ENCODE data around the gene EEFSEC. TPM values are rescaled to one million over a fixed set of nuclear protein-coding genes. Genes with fewer than 3 reads are reported as not detected.

EEFSEC gene
- total and polyA plus RNA-seq, 2 of the 4 experiments (the other 2 are of a cell fraction): 4.5 to 9.3 TPM

- Histone ChIP-seq H3K4me1 (ENCODE audit: control insufficient read depth, insufficient read depth, low read length) (peaks cover 4% of the 10 kb centered on the region; the same call in 1 of the 2 replicates), H2AK5ac (ENCODE audit: low read depth, low read length) (no peak overlapping the region), H3K18ac (ENCODE audit: low read depth, low read length) (no peak overlapping the region), H3K9me1 (ENCODE audit: insufficient read depth, low read length) (0 out of 2 replicates have a peak, but pooled peaks cover 2% of the 10 kb centered on the region), H2BK20ac (ENCODE audit: low read depth, low read length) (no peak overlapping the region), H2BK120ac (ENCODE audit: low read depth, low read length) (no peak overlapping the region), H3K79me1 (ENCODE audit: low read depth in 1 of 2, low read length in 2 of 2) (peaks cover under 1 to 15% of the 10 kb centered on the region in 2 experiments; a peak in 1 of 4 replicates), H3K27ac (ENCODE audit: insufficient read depth, low read length) (no peak overlapping the region), H3K23ac (ENCODE audit: low read depth, low read length) (no peak overlapping the region), H2AFZ (replicated peaks; ENCODE audit: low read length, poor library complexity) (no peak overlapping the region), H3K14ac (replicated peaks; ENCODE audit: low read depth, low read length) (no peak overlapping the region), H2BK15ac (ENCODE audit: low read depth, low read length) (no peak overlapping the region), H3K56ac (ENCODE audit: extremely low read depth, insufficient read depth, low read length) (no peak overlapping the region), H4K20me1 (ENCODE audit: insufficient read depth, low read length) (0 out of 2 replicates have a peak, but pooled peaks cover 4% of the 10 kb centered on the region), H2BK5ac (ENCODE audit: low read depth, low read length, poor library complexity, severe bottlenecking) (no peak overlapping the region), H2AK9ac (replicated peaks; ENCODE audit: low read depth, low read length, poor library complexity) (no peak overlapping the region), H3K4me2 (ENCODE audit: low read depth, low read length) (no peak overlapping the region), H3K9ac (ENCODE audit: low read depth, low read length) (no peak overlapping the region), H4K8ac (ENCODE audit: low read depth in 2 of 2, low read length in 2 of 2) (no peak overlapping the region), H3K4ac (ENCODE audit: low read depth, low read length) (no peak overlapping the region), H3K27me3 (ENCODE audit: control insufficient read depth, insufficient read depth, low read length) (no peaks in the 10 kb centered on the region), H3K4me3 (ENCODE audit: insufficient read depth, low read depth, low read length) (no peak overlapping the region), H4K91ac (ENCODE audit: insufficient read depth, low read depth, low read length) (no peak overlapping the region), H3K9me3 (ENCODE audit: control insufficient read depth, insufficient read depth, low read length) (no peaks in the 10 kb centered on the region), H4K5ac (ENCODE audit: low read depth, low read length) (no peak overlapping the region), H3K36me3 (ENCODE audit: control insufficient read depth, insufficient read depth, low read length) (no peaks in the 10 kb centered on the region)
- intact Hi-C loops (cut with micrococcal nuclease) (no loop called here), in situ Hi-C loops (cut with MboI; ENCODE audit: low sequenced_read_pairs) (no loop called here), dilution Hi-C loops (cut with HindIII; ENCODE audit: low sequenced_read_pairs, unreplicated experiment) (no loop called here)
- DNase-seq (no peak), ATAC-seq (ENCODE audit: low read depth) (no peak)
- ChIA-PET POLR2A (ENCODE audit: unreplicated experiment) (no interaction called here), CTCF (no interaction called here)
- TF ChIP-seq CEBPB (IDR thresholded peaks at IDR 0.05; ENCODE audit: low read depth, low read length): no peak
- TF ChIP-seq NFE2L2 (IDR thresholded peaks at IDR 0.05; ENCODE audit: low read depth, low read length): no peak
- no peak for TF ChIP-seq MXI1 (IDR thresholded peaks at IDR 0.05; ENCODE audit: borderline replicate concordance, low read depth, low read length)
- TF ChIP-seq SMC3 (IDR thresholded peaks at IDR 0.05; ENCODE audit: low read depth, low read length): no peak
- TF ChIP-seq CHD1 (IDR thresholded peaks at IDR 0.05; ENCODE audit: low read depth, low read length): no peak
- TF ChIP-seq USF2 (IDR thresholded peaks at IDR 0.05; ENCODE audit: low read depth, low read length): no peak
- no peak for TF ChIP-seq RCOR1 (IDR thresholded peaks at IDR 0.05; ENCODE audit: insufficient replicate concordance, low read length)
- no peak for TF ChIP-seq RAD21 (IDR thresholded peaks at IDR 0.05; ENCODE audit: low read length)
- TF ChIP-seq, protein P1, sequence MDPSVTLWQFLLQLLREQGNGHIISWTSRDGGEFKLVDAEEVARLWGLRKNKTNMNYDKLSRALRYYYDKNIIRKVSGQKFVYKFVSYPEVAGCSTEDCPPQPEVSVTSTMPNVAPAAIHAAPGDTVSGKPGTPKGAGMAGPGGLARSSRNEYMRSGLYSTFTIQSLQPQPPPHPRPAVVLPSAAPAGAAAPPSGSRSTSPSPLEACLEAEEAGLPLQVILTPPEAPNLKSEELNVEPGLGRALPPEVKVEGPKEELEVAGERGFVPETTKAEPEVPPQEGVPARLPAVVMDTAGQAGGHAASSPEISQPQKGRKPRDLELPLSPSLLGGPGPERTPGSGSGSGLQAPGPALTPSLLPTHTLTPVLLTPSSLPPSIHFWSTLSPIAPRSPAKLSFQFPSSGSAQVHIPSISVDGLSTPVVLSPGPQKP (IDR thresholded peaks at IDR 0.05; ENCODE audit: borderline replicate concordance, low read depth, low read length): no peak
- TF ChIP-seq, protein P2, sequence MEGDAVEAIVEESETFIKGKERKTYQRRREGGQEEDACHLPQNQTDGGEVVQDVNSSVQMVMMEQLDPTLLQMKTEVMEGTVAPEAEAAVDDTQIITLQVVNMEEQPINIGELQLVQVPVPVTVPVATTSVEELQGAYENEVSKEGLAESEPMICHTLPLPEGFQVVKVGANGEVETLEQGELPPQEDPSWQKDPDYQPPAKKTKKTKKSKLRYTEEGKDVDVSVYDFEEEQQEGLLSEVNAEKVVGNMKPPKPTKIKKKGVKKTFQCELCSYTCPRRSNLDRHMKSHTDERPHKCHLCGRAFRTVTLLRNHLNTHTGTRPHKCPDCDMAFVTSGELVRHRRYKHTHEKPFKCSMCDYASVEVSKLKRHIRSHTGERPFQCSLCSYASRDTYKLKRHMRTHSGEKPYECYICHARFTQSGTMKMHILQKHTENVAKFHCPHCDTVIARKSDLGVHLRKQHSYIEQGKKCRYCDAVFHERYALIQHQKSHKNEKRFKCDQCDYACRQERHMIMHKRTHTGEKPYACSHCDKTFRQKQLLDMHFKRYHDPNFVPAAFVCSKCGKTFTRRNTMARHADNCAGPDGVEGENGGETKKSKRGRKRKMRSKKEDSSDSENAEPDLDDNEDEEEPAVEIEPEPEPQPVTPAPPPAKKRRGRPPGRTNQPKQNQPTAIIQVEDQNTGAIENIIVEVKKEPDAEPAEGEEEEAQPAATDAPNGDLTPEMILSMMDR (conservative IDR thresholded peaks at IDR 0.05; ENCODE audit: low read depth, low read length): no peak
- no peak for TF ChIP-seq POLR2A (IDR thresholded peaks at IDR 0.05; ENCODE audit: low read depth, low read length)
- no peak for TF ChIP-seq MAZ (IDR thresholded peaks at IDR 0.05; ENCODE audit: borderline replicate concordance, low read depth, low read length)
- TF ChIP-seq RFX5 (IDR thresholded peaks at IDR 0.05; ENCODE audit: low read depth, low read length): no peak
- BruUV-seq (replicated peaks): no TSS peak
- no CpG with 5 or more reads among the region's 5 CpGs for WGBS, 2 experiments (ENCODE audit: extremely low coverage in 2 of 2, insufficient read length in 1 of 2)
Observed at GRCh38 chr3:128228366-128228910, 75.2 kb downstream of the EEFSEC start.
